HepG2 (cell line): ENCODE results near the gene OVCH1. TPM values are rescaled to one million over a fixed set of nuclear protein-coding genes. Genes with fewer than 3 reads are reported as not detected.

Experiments
- ATAC-seq: fragments of 200-7000 bp; cut with Tn5 transposase; 3 replicates; pipeline ENCODE4 v1.9.1; 2020; ENCODE audit warnings: mild to moderate bottlenecking, moderate library complexity
- BruUV-seq: library from RNA; stranded (reverse); fragments of 400-500 nt; replicated peaks from 2 replicates; lab custom pipeline; 2021; lab: Mats Ljungman, UMichigan
- CTCF ChIA-PET: fragments of 300-600 bp; formaldehyde crosslinking; extraction: SDS; loops from one replicate; lab custom pipeline; 2021; ENCODE audit warnings: low total read pairs, inconsistent platforms, low intra/inter-chr PET ratio; lab: Yijun Ruan, JAX
- POLR2A ChIA-PET: fragments of 350-600 bp; sonication (Branson Sonifier 250); formaldehyde crosslinking; loops from one replicate; lab custom pipeline; 2020; ENCODE audit warnings: antibody characterized with exemption, inconsistent platforms; lab: Yijun Ruan, JAX
- DNase-seq: peaks from one replicate; pipeline ENCODE4 v3.0.0-alpha.2; 2015; ENCODE audit warnings: low spot score
- FAIRE-seq: peaks from 3 replicates; lab custom pipeline; 2011; peaks lifted over from hg19 to GRCh38; lab: Jason Lieb, UNC
- H2AFZ ChIP-seq: one replicate; pipeline ENCODE4 v1.6.1; 2011; ENCODE audit warnings: low read length, inconsistent platforms
- H3K27ac ChIP-seq: fragments of 300-600 bp; 3 replicates; pipeline ENCODE4 v1.8.0; 2011; ENCODE audit warnings: mixed run types, mild to moderate bottlenecking, mixed read lengths, low read length, inconsistent platforms; ENCODE audit not compliant: insufficient read depth; ENCODE audit errors: extremely low read length
- H3K27me3 ChIP-seq, 2 experiments: fragments of 200-600 bp in 1 of 2; 2 replicates in 1 of 2; 3 replicates in 1 of 2; pipeline versions ENCODE4 v1.6.0 to v1.8.0; 2011; ENCODE audit warnings: low read length in 2 of 2, mild to moderate bottlenecking in 2 of 2, moderate library complexity in 2 of 2, inconsistent platforms in 1 of 2; ENCODE audit not compliant: insufficient read depth in 2 of 2, control insufficient read depth in 1 of 2
- H3K36me3 ChIP-seq, 2 experiments: fragments of 200-600 bp in 1 of 2; replicated peaks in 1 of 2; 2 replicates in 1 of 2; 3 replicates in 1 of 2; pipeline versions ENCODE4 v1.5.1 to v1.8.0; 2011; ENCODE audit warnings: low read length in 2 of 2, inconsistent platforms in 1 of 2; ENCODE audit not compliant: insufficient read depth in 2 of 2, control insufficient read depth in 1 of 2
- H3K4me1 ChIP-seq: 2 replicates; pipeline ENCODE4 v1.5.1; 2012; ENCODE audit warnings: low read length, inconsistent platforms; ENCODE audit not compliant: insufficient read depth
- H3K4me2 ChIP-seq: 2 replicates; pipeline ENCODE4 v1.6.0; 2011; ENCODE audit warnings: low read depth, low read length, inconsistent platforms
- H3K4me3 ChIP-seq, 3 experiments: fragments of 200-600 bp in 1 of 3; sonication (generic), shearing (Covaris generic) in 1 of 3; replicated peaks in 1 of 3; 2 replicates each; pipeline ENCODE4 v1.5.1; 2011 to 2016; ENCODE audit warnings: low read length in 3 of 3, inconsistent platforms in 2 of 3, low read depth in 2 of 3, mild to moderate bottlenecking in 2 of 3, control low read depth in 1 of 3, mixed read lengths in 1 of 3; ENCODE audit not compliant: insufficient read depth in 1 of 3
- H3K79me2 ChIP-seq: one replicate; pipeline ENCODE4 v1.6.1; 2011; ENCODE audit warnings: low read length, inconsistent platforms; ENCODE audit not compliant: insufficient read depth
- H3K9ac ChIP-seq: 2 replicates; pipeline ENCODE4 v1.6.0; 2011; ENCODE audit warnings: mild to moderate bottlenecking, low read depth, low read length, inconsistent platforms; ENCODE audit not compliant: insufficient read depth
- H3K9me3 ChIP-seq: 2 replicates; pipeline ENCODE4 v1.5.1; 2012; ENCODE audit warnings: mild to moderate bottlenecking, low read length
- H4K20me1 ChIP-seq: 2 replicates; pipeline ENCODE4 v1.6.0; 2011; ENCODE audit warnings: inconsistent platforms, mild to moderate bottlenecking, low read length, moderate library complexity; ENCODE audit not compliant: insufficient read depth
- CBX5 ChIP-seq: sonication (generic); formaldehyde crosslinking; IDR thresholded peaks from 2 replicates; pipeline ENCODE4 v1.4.0; 2020; ENCODE audit warnings: missing genetic modification reagents, borderline replicate concordance
- EZH2 ChIP-seq: conservative IDR thresholded peaks from 2 replicates; pipeline ENCODE4 v1.6.1; 2012; ENCODE audit warnings: mild to moderate bottlenecking, low read depth, low read length, moderate library complexity
- GTF2F1 ChIP-seq: fragments of 150-350 bp; IDR thresholded peaks from 2 replicates; pipeline ENCODE4 v1.6.1; 2014; ENCODE audit warnings: low read length
- RFX5 ChIP-seq: IDR thresholded peaks from 2 replicates; pipeline ENCODE4 v1.6.1; 2011; ENCODE audit warnings: low read depth, low read length, improper control_type of control experiment
- SRF ChIP-seq: IDR thresholded peaks from 2 replicates; pipeline ENCODE4 v1.6.1; 2011; ENCODE audit warnings: mild to moderate bottlenecking, low read depth, low read length, moderate library complexity
- TOE1 ChIP-seq: sonication (generic); formaldehyde crosslinking; IDR thresholded peaks from 2 replicates; pipeline ENCODE4 v1.4.0; 2020; ENCODE audit warnings: mild to moderate bottlenecking, missing genetic modification reagents
- XRCC5 ChIP-seq: fragments of 200-400 bp; formaldehyde crosslinking; optimal IDR thresholded peaks from 2 replicates; pipeline ENCODE3; 2017; ENCODE audit warnings: mild to moderate bottlenecking, low read length
- ZFP1 ChIP-seq: IDR thresholded peaks from 2 replicates; pipeline ENCODE4 v1.6.1; 2016
- ZNF256 ChIP-seq: sonication (generic); formaldehyde crosslinking; conservative IDR thresholded peaks from 2 replicates; pipeline ENCODE4 v1.4.0; 2020; ENCODE audit warnings: missing genetic modification reagents
- ZNF275 ChIP-seq: sonication (generic); formaldehyde crosslinking; IDR thresholded peaks from 2 replicates; pipeline ENCODE4 v1.8.0; 2022; ENCODE audit warnings: missing genetic modification reagents, mild to moderate bottlenecking, inconsistent platforms, borderline replicate concordance
- ZNF343 ChIP-seq: sonication (generic); formaldehyde crosslinking; IDR thresholded peaks from 2 replicates; pipeline ENCODE4 v1.4.0; 2020; ENCODE audit warnings: mild to moderate bottlenecking, missing genetic modification reagents
- ZNF614 ChIP-seq: IDR thresholded peaks from 2 replicates; pipeline ENCODE4 v1.6.1; 2018; ENCODE audit warnings: missing biosample characterization, missing genetic modification reagents, inconsistent platforms, borderline replicate concordance
- ZNF660 ChIP-seq: sonication (generic); formaldehyde crosslinking; IDR thresholded peaks from 2 replicates; pipeline ENCODE4 v1.5.1; 2020; ENCODE audit warnings: mild to moderate bottlenecking, low read depth, missing genetic modification reagents, borderline replicate concordance
- ZNF816 ChIP-seq: sonication (generic); formaldehyde crosslinking; IDR thresholded peaks from 2 replicates; pipeline ENCODE4 v1.8.0; 2022; ENCODE audit warnings: missing genetic modification reagents, mild to moderate bottlenecking, borderline replicate concordance
- WGBS: methylation state at CpG from one replicate; pipeline ENCODE4 v1.1.6; 2017; ENCODE audit warnings: low lambda C conversion rate; 5-methylcytosine and 5-hydroxymethylcytosine counted together
- in situ Hi-C: cut with HindIII; loops from 2 replicates; pipeline ENCODE4 v1.10.0; 2017; ENCODE audit warnings: low pct_unique_long_range_greater_than_20kb; ENCODE audit not compliant: extremely low pct_ligation_motif_present
- intact Hi-C: fragments of 100-400 bp; cut with micrococcal nuclease; formaldehyde crosslinking; loops from one replicate; pipeline ENCODE4 v1.10.0; 2022; ENCODE audit not compliant: unreplicated experiment
- polyA plus RNA-seq, 8 experiments: library from polyadenylated mRNA; depleted of rRNA in 3 of 8; stranded (reverse) in 7 of 8; unstranded in 1 of 8; fragments of >200 nt; fragmentation: Illumina TruSeq in 4 of 8; extraction: Trizol in 4 of 8; gene quantifications; 2 replicates each; pipeline versions ENCODE4 v1.2.1 to v1.2.3, GENCODE V29; 2011 to 2016; ENCODE audit warnings: low read depth in 4 of 8, missing spikeins in 1 of 8, mixed read lengths in 1 of 8; ENCODE audit not compliant: insufficient read depth in 1 of 8
- total RNA-seq, 5 experiments: library from RNA; depleted of rRNA; stranded (reverse); fragments of >200 nt; fragmentation: Illumina TruSeq; extraction: Trizol; gene quantifications; 2 replicates each; pipeline ENCODE4 v1.2.3, GENCODE V29; 2016; ENCODE audit warnings: low read depth in 1 of 5

The OVCH1 gene
- total and polyA plus RNA-seq, 2 of the 13 experiments (the other 11 are each of a cell fraction or from before 2014, with no cell fraction given) = not detected

DNA sequence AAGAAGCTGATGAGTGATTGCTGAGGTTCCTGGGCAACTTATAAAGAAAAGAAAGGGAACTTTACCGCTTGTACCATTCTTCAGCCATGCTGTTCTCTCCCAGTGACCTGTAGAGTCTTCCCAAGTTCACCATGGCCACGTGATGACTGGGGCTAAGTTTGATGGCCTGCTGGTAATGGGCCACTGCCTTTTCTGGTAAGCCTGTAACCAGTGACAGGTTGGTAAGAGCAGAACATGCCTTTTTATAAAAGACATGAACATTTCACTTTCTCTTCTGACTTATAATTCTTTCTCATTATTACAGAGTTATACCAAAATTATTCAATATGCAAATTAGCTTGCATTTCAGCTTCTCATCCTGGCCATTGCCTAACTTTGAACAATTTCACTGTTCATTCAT is 20.9 kb upstream of the OVCH1 start:
- no peak overlapping the region for H3K9ac ChIP-seq
- H3K79me2 ChIP-seq = no peaks in the 10 kb centered on the region
- no peaks in the 10 kb centered on the region for H3K4me1 ChIP-seq
- H3K4me3 ChIP-seq = no peak overlapping the region
- H3K27me3 ChIP-seq = no peaks in the 10 kb centered on the region
- H3K36me3 ChIP-seq = no peaks in the 10 kb centered on the region
- DNase-seq = no peak
- ATAC-seq = no peak
- BruUV-seq = no TSS peak
- no peak overlapping the region for H2AFZ ChIP-seq
- no peak for FAIRE-seq
- 43% methylated on average over 2 of the region's 2 CpGs for WGBS
- in situ Hi-C loops = no loop called here
- CTCF ChIA-PET = interaction anchor here (1.6 to 1.9 kb wide), 2 partner anchors 616 to 1326 kb away, joined by 3 to 12 read pairs; no protein-coding TSS in a partner anchor
- H3K9me3 ChIP-seq = no peaks in the 10 kb centered on the region
- POLR2A ChIA-PET = no interaction called here
- H3K4me2 ChIP-seq = no peak overlapping the region
- H3K27ac ChIP-seq = no peak overlapping the region
- no peaks in the 10 kb centered on the region for H4K20me1 ChIP-seq
- intact Hi-C loops = loop anchor here (2.0 to 10.0 kb wide), 3 partner anchors 211 to 1288 kb away; no protein-coding TSS in a partner anchor
- TF ChIP-seq ZFP1 (CRISPR knock-in tag) = no peak
- TF ChIP-seq CBX5 = no peak
- no peak for TF ChIP-seq ZNF256 (CRISPR knock-in tag)
- TF ChIP-seq XRCC5 = no peak
- no peak for TF ChIP-seq GTF2F1
- no peak for TF ChIP-seq ZNF660 (CRISPR knock-in tag)
- TF ChIP-seq ZNF343 (CRISPR knock-in tag) = no peak
- TF ChIP-seq ZNF275 (CRISPR knock-in tag) = no peak
- no peak for TF ChIP-seq TOE1
- no peak for TF ChIP-seq RFX5
- TF ChIP-seq SRF = no peak
- TF ChIP-seq ZNF816 (CRISPR knock-in tag) = no peak
- no peak for TF ChIP-seq ZNF614
- no peak for TF ChIP-seq EZH2
- TF ChIP-seq, all 625 proteins: peak for 0
